Stomach smooth muscle (tissue), 2 donors: ENCODE measurements around the gene BCL2.
A peak's percentile ranks its signal among the peaks of the same experiment; 100 is the strongest.

Experiments
- H3K27ac ChIP-seq: one replicate; pipeline ENCODE4 v1.7.0; 2013; ENCODE audit warnings: mild to moderate bottlenecking, low read length, inconsistent platforms
- H3K27me3 ChIP-seq, 2 donors: one replicate each; pipeline ENCODE4 v1.7.0; 2013; ENCODE audit warnings: low read length in 2 of 2; ENCODE audit not compliant: insufficient read depth in 2 of 2, control insufficient read depth in 1 of 2
- H3K36me3 ChIP-seq, 2 donors: one replicate each; pipeline ENCODE4 v1.7.0; 2013; ENCODE audit warnings: low read length in 2 of 2; ENCODE audit not compliant: control insufficient read depth in 2 of 2, insufficient read depth in 2 of 2
- H3K4me1 ChIP-seq: one replicate; pipeline ENCODE4 v1.7.0; 2013; ENCODE audit warnings: low read length; ENCODE audit not compliant: control insufficient read depth, insufficient read depth
- H3K4me3 ChIP-seq, 2 donors: one replicate each; pipeline ENCODE4 v1.7.0; 2013; ENCODE audit warnings: low read length in 2 of 2
- H3K9ac ChIP-seq, 2 donors: one replicate each; pipeline ENCODE4 v1.7.0; 2013; ENCODE audit warnings: low read length in 2 of 2, mild to moderate bottlenecking in 1 of 2
- H3K9me3 ChIP-seq, 2 donors: one replicate each; pipeline ENCODE4 v1.7.0; 2013; ENCODE audit warnings: low read length in 2 of 2; ENCODE audit not compliant: control insufficient read depth in 2 of 2
- donor health status: healthy.
- donor health status: Pancreatic carcinoma.

The BCL2 gene

DNA sequence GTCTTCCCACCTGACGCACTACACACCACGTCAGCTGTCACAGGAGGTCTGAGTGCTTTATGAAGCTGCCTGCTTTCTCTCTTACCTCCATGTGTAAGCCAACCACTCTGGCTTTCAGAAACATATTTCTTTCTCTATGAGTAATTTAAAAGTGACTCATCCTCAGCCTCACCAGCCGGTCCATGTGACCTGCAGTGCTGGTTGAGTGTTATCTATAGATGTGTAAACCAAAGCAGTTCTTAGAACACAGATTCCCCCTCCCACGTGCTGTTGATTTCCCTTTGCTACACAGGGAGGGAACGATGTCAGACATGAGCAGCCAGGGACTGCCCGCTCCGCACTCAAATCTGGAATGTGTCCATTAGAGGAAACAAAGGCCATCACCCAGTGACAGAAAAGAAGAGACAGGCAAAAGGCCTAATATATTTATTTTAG, 157.8 kb downstream of the BCL2 start:
- H3K9ac ChIP-seq = peak overlapping the region in 1 of 2 donors; percentile 34
- H3K27ac ChIP-seq = peak overlapping the region; percentile 53
- no peaks in the 10 kb centered on the region for H3K27me3 ChIP-seq
- peaks cover 14% of the 10 kb centered on the region for H3K4me1 ChIP-seq
- H3K9me3 ChIP-seq = no peaks in the 10 kb centered on the region
- H3K4me3 ChIP-seq = no peak overlapping the region
- H3K36me3 ChIP-seq = no peaks in the 10 kb centered on the region

DNA sequence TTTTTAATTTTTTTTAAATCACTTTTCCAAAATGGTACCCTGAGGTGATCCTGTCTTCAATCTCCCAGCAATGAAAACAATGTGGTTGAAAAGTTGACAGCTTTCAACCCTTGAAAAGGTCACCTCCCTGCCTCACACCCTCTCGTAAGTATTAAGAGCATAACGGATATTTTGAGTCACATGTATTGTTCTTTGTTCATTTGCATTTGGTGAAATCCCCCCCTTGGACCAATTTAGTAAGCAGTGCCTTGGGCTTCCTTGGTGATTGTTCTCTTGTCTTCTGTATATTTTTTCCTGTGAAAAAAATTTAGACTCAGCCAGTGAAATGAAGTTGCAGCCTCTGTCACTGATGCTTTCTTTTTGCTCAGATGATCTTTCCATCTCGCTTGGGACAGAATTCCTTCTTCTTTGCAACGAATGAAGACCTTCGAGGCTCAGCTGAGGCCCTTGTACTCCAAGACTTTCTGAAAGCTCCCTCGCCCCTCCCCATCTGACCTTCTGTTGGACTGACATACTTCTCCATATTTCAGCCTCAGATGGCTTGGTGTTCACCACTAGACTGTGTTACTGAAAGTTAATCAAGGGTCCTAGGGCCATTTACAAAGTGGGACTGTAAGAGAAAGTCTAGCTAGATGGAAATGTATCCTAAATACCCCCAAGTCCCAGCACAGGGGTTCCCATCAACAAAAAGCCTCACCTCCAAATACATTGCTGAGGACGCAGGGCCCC, 158.4 kb downstream of the BCL2 start:
- no peaks in the 10 kb centered on the region for H3K27me3 ChIP-seq
- H3K4me1 ChIP-seq = peaks cover 14% of the 10 kb centered on the region
- H3K9ac ChIP-seq = peak overlapping the region in 1 of 2 donors; percentile 34
- peak overlapping the region; percentile 53 for H3K27ac ChIP-seq
- H3K4me3 ChIP-seq = peak overlapping the region in 1 of 2 donors; percentile 20
- H3K9me3 ChIP-seq = no peaks in the 10 kb centered on the region
- H3K36me3 ChIP-seq = no peaks in the 10 kb centered on the region

DNA sequence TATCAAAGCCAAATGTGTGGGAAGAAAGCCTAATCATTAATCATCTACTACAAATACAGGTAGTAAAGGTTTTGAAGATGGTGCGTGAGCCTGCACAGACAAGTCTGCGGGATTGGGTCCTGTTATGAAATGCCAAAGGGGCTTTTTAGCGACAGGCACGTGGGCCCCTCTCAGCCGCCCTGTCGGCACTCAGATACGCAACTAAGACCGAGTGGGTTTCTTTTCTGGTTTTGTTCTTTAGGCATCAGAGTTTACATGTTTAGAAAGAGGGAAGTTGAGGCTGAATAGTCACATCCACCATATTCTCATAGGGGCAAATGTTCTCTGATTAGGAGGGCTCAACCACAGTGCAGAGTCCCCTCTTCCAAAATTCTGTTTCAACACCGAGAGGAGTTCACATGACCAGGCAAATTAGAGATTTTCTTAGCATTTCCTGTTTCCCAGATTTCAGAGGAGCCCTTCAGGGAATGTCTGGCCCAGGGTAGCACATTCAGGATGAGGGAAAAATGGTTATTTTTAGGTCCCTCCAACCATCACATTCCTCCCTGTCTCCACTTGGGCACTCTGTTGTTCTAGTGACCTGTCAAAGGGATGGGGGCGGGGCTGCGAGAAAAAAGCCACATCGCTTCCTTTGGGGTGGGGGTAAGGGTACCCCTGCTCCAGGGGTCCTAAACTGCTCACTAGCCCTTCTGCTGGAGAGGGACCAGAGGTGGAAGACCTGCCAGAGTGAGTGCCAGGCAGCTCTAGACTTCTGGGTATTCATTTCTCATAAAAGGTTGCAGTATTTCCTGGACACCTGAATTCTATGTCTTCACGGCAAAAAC, 159.2 kb downstream of the BCL2 start:
- peaks cover 17% of the 10 kb centered on the region for H3K4me1 ChIP-seq
- H3K27me3 ChIP-seq = no peaks in the 10 kb centered on the region
- H3K4me3 ChIP-seq = no peak overlapping the region
- H3K27ac ChIP-seq = no peak overlapping the region
- no peaks in the 10 kb centered on the region for H3K9me3 ChIP-seq
- H3K9ac ChIP-seq = no peak overlapping the region
- no peaks in the 10 kb centered on the region for H3K36me3 ChIP-seq

DNA sequence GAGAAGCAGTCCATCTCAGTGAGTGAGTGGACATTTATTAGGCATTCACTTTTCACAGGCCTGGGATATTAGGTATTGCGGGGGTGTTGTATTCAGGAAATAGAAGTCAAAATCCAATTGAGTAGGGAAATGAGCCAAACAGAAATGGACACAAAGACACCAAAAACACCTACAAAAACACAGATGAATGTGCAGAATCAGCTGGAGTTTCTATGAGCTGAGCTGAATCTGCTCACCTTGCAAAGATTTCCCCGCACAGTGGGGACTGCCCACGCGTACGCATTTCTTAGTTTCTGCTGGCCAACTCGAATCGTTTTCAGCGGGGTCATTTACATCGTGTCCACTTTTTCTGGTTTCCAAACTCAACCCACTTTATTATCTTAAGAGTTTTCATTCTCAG, 160.0 kb downstream of the BCL2 start:
- no peak overlapping the region for H3K4me3 ChIP-seq
- H3K36me3 ChIP-seq = no peaks in the 10 kb centered on the region
- H3K27me3 ChIP-seq = no peaks in the 10 kb centered on the region
- H3K27ac ChIP-seq = no peak overlapping the region
- H3K9me3 ChIP-seq = no peaks in the 10 kb centered on the region
- H3K9ac ChIP-seq = no peak overlapping the region
- peaks cover 21% of the 10 kb centered on the region for H3K4me1 ChIP-seq

DNA sequence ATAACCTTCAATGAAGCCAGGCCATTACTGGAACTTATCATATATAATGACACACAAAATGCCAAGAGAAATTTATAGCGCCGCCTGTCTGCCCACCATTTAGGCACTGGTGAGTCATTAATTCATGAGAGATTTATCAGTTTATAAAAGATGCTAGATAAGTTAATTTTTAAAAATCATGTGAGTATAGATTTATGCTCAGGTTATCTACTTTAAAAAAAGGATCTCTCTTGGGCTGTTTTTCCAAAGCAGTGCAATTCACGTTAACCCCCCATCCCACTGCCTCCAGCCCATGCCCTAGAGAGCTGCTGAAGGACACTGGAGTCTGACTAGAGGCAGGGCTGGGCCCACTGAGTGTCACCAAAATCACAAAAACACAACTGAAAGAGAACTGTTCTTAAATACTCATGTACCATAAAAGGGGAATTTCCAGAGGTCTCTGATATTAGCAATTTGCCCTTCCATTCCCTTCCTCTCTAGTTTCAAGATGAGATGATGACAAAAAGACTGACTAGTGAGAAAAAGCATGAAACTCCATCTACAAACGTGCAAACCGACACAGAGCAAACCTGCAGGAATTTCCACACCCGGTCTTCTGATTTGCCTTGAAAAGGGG, 160.8 kb downstream of the BCL2 start:
- peaks cover 21% of the 10 kb centered on the region for H3K4me1 ChIP-seq
- H3K36me3 ChIP-seq = no peaks in the 10 kb centered on the region
- no peaks in the 10 kb centered on the region for H3K9me3 ChIP-seq
- no peak overlapping the region for H3K27ac ChIP-seq
- H3K9ac ChIP-seq = no peak overlapping the region
- no peaks in the 10 kb centered on the region for H3K27me3 ChIP-seq
- H3K4me3 ChIP-seq = no peak overlapping the region

DNA sequence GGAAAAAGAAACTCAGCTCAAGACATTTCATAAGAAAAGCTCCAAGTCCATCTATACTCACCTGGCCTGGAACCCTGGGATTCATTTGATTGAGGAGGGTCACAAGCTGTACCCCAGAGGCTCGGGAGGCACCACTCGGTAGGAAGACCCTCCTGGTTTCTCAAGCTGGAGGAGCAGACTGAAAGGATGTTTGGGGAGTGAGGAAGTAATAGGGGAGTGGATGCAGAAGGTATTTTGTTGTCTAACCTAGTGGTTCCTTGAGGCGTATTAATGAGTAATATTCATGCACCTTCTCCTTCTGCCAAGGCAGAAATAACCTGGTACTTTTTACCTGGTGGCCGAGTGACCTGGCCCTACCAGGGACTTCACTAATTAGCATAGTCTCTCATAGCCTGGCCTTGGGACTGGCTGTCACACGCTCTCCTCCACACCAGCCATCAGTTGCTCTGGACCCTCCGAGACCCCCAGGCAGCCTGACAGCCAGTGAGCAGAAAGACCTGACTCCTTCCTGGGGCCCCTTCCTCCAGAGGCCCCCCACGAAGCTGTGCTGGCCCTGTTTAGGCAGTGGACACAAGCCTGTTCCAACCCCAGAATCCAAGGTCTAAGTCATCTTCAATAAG, 161.4 kb downstream of the BCL2 start:
- Histone ChIP-seq H3K36me3 (no peaks in the 10 kb centered on the region), H3K9me3 (no peaks in the 10 kb centered on the region), H3K4me3 (no peak overlapping the region), H3K4me1 (peaks cover 21% of the 10 kb centered on the region), H3K9ac (no peak overlapping the region), H3K27me3 (no peaks in the 10 kb centered on the region), H3K27ac (no peak overlapping the region)

DNA sequence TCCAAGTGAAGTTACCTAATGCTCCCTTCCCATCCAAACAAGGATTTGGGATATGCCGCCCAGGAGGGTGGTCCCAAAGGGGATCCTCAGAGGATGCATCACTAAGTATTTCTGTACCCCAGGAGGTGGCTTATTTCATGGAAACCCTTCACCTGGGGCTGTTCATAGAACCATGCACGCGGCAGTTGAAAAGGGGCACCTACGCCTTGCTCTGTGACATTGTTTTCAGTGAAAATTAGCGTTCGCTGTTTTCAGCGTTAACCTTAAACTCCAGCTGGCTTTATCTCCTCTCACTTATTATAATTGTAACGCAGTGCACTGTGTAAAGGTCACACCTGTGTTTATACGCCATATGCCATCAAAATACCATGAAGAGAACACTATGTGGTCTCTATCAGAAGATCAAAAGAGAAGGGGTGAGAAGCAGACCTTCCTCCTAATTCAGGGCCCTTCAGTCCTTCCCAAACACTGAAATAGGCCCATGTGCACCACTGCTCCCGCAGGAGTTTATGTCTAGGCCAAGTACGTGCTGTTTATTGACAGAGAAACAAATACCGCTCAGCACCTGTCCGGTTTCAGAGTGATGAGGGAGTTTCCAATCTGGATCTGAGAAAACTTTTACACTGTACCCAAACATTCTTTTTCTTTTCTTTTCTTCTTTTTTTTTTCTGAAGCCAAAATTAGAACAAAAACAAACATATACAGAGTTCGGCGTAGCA, 162.1 kb downstream of the BCL2 start:
- no peaks in the 10 kb centered on the region for H3K27me3 ChIP-seq
- H3K4me3 ChIP-seq = no peak overlapping the region
- H3K36me3 ChIP-seq = no peaks in the 10 kb centered on the region
- peaks cover 21% of the 10 kb centered on the region for H3K4me1 ChIP-seq
- H3K9ac ChIP-seq = no peak overlapping the region
- no peak overlapping the region for H3K27ac ChIP-seq
- H3K9me3 ChIP-seq = no peaks in the 10 kb centered on the region

DNA sequence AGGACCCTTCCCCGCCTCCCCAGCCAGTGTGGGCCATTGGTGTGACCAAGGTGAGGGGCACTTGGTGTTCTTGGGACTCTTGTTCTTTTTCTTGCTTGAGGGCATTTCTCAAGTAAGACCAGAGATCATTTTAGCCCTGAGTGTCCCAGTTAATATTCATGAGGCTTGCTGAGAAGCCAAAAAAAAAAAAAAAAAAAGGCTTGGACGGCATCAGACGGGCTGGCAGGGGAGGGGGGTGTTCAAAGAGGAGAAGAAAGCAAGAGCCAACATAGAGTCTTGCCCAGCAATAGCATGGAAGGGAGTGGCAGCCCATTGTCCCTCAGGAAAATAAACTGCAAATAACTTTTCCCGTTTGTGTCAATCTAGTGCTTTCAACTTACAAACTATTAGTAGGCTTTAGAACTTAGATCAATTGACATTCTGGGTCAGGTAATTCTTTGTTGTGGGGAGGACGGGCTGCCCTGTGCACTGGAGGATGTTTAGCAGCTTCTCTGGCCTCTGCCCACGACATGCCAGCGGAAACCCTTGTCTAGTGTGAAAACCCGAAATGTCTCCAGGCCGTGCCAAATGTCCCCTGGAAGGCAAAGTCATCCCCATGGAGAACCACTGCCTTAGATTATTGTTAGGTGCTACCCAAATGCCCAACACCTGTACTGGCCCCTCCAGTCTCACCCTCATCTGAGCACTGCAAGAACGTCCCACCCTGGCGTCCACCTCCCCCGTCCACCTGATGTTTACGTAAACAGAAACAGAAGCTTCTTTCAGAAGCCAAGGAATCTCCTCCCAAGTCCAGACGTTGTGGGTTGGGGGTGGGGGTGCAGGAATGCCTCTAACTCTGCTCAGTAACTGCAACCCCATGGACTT, 163.4 kb downstream of the BCL2 start:
- Histone ChIP-seq H3K36me3 (no peaks in the 10 kb centered on the region), H3K9ac (no peak overlapping the region), H3K4me1 (peaks cover 13% of the 10 kb centered on the region), H3K4me3 (peak overlapping the region in 1 of 2 donors; percentile 35), H3K27ac (no peak overlapping the region), H3K9me3 (no peaks in the 10 kb centered on the region), H3K27me3 (no peaks in the 10 kb centered on the region)

DNA sequence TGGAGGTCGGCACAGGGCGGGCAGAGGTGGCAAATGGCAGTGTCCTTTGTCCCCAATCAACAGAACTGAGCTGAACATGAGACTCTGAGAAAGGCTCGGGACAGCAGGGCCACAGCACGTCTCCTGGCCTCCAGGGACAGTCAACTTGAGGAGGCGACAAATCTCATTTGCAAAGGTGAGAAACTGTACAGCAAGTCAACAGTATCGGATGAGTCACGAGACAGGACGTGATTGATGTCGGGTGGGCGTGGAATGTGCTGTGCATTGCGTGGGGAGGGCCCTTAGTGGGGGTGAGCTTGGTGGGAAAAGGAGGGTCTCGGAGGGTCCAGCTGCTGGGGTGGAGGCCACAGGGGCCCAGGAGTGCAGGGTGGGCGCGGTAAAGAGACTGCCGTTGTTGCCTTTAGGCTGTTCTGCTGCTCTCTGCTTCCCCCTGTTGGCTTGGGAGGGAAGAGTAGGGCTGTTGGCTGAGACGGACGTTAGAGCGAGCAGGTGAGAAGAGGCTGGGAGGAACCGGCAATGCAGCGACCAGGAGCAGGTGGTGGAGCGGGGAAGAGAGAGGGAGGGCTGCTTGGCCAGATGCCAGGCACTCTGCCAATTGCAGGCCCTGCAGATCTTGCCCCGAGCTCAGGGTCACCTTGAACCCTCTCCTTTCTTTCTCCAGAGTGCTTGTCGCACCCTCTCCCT, 164.3 kb downstream of the BCL2 start:
- Histone ChIP-seq H3K27ac (no peak overlapping the region), H3K4me3 (peak overlapping the region in 1 of 2 donors; percentile 35), H3K9ac (no peak overlapping the region), H3K36me3 (no peaks in the 10 kb centered on the region), H3K4me1 (peaks cover 13% of the 10 kb centered on the region), H3K9me3 (no peaks in the 10 kb centered on the region), H3K27me3 (no peaks in the 10 kb centered on the region)
